ENCODE results near the gene GGA1.

GGA1 gene, protein sequence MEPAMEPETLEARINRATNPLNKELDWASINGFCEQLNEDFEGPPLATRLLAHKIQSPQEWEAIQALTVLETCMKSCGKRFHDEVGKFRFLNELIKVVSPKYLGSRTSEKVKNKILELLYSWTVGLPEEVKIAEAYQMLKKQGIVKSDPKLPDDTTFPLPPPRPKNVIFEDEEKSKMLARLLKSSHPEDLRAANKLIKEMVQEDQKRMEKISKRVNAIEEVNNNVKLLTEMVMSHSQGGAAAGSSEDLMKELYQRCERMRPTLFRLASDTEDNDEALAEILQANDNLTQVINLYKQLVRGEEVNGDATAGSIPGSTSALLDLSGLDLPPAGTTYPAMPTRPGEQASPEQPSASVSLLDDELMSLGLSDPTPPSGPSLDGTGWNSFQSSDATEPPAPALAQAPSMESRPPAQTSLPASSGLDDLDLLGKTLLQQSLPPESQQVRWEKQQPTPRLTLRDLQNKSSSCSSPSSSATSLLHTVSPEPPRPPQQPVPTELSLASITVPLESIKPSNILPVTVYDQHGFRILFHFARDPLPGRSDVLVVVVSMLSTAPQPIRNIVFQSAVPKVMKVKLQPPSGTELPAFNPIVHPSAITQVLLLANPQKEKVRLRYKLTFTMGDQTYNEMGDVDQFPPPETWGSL

DNA sequence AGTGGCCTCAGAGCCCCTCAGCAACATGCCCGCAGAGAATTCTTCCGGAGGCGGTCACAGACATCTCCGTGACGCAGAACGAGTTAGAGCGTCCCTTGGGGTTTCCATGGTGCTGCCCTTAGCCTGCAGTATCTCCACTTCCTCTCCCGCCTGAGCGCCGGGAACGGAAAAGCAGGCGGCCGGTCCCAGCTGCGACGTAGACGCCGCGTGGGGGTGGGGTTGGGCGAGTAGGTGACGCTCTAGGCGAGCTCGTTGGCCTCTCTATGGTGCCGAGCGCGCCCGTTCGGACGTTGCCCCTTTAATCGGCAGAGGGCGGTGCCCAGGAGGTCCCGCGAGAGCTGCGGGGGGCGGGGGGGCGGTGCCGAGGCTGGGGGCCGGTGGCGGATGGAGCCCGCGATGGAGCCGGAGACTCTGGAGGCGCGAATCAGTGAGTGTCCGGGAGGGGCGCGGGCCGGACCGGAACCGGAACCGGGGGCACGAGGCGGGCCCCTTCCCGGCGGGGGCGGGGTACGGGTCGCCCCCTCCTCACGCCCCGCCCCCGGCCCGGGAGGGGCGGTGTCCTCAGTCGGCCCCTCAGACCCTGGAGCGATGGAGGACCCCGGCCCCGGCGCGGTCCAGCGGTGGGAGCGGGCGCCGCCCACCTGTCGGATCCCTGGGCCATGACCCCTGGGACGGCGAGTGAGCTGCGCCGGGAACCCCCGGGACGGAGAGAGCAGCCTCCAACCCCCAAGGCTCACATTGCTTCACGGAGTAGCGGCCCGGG is at the start of gene GGA1:
GGA1 (plus strand) TSS at position 358 of the 763 bp plus-strand sequence; CDS start at position 385, 27 bp downstream.
- TF ChIP-seq, protein P1, sequence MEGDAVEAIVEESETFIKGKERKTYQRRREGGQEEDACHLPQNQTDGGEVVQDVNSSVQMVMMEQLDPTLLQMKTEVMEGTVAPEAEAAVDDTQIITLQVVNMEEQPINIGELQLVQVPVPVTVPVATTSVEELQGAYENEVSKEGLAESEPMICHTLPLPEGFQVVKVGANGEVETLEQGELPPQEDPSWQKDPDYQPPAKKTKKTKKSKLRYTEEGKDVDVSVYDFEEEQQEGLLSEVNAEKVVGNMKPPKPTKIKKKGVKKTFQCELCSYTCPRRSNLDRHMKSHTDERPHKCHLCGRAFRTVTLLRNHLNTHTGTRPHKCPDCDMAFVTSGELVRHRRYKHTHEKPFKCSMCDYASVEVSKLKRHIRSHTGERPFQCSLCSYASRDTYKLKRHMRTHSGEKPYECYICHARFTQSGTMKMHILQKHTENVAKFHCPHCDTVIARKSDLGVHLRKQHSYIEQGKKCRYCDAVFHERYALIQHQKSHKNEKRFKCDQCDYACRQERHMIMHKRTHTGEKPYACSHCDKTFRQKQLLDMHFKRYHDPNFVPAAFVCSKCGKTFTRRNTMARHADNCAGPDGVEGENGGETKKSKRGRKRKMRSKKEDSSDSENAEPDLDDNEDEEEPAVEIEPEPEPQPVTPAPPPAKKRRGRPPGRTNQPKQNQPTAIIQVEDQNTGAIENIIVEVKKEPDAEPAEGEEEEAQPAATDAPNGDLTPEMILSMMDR (conservative IDR thresholded peaks at IDR 0.05; ENCODE audit: low read depth, low read length), result no peak
- H3K4me3 ChIP-seq (ENCODE audit: low read depth, low read length), result peak within 1 kb of the TSS; percentile 87
- peak; percentile 98 for DNase-seq (ENCODE audit: low read depth)

DNA sequence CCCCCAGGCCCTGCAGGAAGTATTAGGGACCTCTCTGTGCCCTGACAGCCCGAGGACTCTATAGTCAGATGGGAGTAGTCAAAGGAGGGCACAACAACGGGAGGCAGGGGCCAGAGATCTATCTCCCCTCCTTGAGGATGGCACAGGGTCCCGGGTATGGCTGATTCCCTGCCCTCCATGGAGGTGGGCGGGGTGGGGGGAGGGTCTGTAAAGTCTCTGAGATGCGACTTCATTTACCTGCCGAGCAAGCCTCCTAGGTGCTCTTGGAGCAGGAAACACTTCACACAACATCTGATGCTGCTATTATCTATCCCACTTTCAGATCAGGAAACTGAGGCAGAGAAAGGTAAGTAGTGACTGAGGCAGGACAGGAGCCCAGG is 49.1 kb upstream of the GGA1 start:
- TF ChIP-seq, protein P1 (conservative IDR thresholded peaks at IDR 0.05; ENCODE audit: low read depth, low read length), result no peak
- H3K4me3 ChIP-seq (ENCODE audit: low read depth, low read length), result peak overlapping the region; percentile 85
- no peak for DNase-seq (ENCODE audit: low read depth)

DNA sequence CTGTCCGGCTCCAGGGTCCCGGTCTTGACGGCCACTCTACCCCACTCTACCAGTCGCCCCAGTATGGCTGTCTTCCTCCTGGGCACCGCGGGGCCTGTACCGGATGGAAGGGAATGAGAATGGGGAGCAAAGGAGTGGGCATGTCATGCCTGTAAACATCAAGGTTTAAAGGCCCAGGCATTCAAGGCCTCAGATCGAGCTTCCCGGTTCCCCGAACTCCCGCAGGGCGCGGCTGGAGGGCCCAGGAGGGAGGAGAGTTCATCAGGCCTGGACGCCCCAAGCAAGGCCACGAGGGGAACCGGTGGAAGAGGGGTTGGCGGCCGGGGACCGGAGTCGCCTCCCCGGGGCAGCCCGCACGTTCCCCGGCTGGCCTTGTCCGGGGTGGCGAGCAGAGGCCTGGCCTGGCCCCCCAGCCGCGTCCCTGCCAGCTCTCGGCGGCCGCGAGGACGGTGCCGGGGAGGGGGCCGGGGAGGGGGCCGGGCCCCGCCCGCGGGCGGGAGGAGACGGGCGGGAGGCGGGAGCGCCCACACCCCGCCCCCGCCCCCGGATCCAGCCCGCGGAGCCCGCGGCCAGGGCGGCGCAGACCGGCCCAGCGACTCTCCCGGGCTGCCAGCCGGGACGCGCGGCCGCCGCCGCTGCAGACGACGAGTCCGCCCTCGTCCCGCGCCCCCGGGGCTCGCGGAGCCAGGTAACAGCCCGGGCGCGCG is 48.6 kb upstream of the GGA1 start, which contains the start of gene CDC42EP1:
CDC42EP1 (plus strand) TSS at position 580 of the 707 bp plus-strand sequence. CDS start 5,870 bp downstream, outside the sequence.
- TF ChIP-seq, protein P1 (conservative IDR thresholded peaks at IDR 0.05; ENCODE audit: low read depth, low read length), result no peak
- peak within 1 kb of the TSS; percentile 85 for H3K4me3 ChIP-seq (ENCODE audit: low read depth, low read length)
- DNase-seq (ENCODE audit: low read depth), result peak; percentile 59

DNA sequence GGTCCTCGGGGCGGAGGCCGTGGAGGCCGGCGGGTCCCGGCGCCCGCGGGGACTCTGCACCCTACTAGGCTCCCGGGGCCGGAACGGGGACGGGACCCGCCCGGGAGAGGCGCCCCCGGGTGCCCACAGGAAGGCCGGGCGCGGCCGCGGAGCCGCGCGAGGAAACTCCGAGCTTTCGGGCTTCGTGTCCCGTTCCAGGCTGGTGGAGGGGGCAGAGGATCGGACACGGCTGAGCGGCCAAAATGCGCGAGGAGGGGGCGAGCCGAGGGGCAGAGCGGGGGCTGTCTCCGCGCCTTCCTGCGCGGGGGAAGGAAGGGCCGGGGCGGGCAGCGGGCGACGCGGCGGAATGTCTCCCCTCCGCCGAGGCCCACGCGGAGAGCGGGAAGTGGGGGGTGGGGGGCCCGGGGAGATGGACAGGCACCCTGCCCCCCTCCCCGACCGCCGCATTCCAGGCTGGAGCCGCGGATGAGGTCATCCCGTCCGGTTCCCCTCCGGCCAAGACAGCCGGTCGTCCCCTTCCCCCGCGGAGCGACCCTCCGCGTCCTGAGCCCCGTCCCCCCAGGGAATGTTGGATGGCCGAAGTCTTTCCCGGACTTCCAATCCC is 47.9 kb upstream of the GGA1 start:
- TF ChIP-seq, protein P1 (conservative IDR thresholded peaks at IDR 0.05; ENCODE audit: low read depth, low read length), result no peak
- peak; percentile 61 for DNase-seq (ENCODE audit: low read depth)
- peak overlapping the region; percentile 85 for H3K4me3 ChIP-seq (ENCODE audit: low read depth, low read length)

DNA sequence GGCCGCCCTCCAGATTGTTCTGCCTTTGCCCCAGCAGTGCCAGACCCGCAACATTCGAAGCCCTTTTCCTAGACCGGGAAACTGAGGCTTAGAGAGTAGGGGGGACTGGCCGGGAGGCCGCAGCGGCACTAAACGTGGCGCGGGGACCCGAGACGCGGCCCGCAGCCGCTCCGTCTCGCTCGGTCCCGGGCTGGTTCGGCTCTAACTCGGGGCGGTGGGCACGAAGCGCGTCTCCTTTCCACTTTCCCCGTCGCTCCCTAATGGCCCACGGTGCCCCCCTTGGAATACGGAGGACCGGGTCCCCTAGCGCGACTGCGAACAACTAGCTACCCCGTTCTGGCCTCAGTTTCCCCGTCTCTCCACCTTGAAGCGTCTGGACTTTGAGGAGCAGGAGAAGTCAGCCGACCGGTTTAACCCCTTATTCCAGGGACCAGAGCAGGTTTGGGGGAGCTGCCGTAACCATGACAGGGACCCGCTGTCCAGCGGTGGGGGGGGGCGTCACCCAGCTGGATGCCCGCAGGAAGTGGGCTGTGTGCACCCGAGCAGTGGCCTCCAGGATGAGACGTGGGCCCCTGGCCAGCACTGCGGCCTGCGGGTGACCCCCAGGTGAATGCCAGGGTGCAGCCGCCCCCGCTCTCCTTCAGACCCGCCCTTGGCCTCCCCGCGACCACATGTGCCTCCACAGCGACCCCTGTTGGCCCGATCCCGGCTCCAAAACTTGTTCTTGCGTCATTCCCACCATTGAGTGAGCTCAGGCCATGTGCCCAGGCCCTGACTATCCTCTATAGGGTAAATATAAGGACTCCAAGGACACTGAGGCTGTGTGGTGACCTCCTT is 47.2 kb upstream of the GGA1 start:
- peak overlapping the region; percentile 85 for H3K4me3 ChIP-seq (ENCODE audit: low read depth, low read length)
- TF ChIP-seq, protein P1 (conservative IDR thresholded peaks at IDR 0.05; ENCODE audit: low read depth, low read length), result peak; percentile 85
- peak; percentile 90 for DNase-seq (ENCODE audit: low read depth)

Measured in choroid plexus epithelial cell (primary cell).